ENCODE results near the gene RMDN3. TPM values are rescaled to one million over a fixed set of nuclear protein-coding genes. Genes with fewer than 3 reads are reported as not detected.

The RMDN3 gene
- total RNA-seq, 1 experiment from 2014 or later, result 28.3 TPM

- no peaks in the 10 kb centered on the region for H3K4me1 ChIP-seq (ENCODE audit: insufficient read depth, low read length)
- no peaks in the 10 kb centered on the region for H3K9me3 Mint-ChIP-seq
Measured at GRCh38 chr15:40773902-40774301, 18.8 kb upstream of the RMDN3 start.

More at GRCh38 chr15:40773902-40774301, 18.8 kb upstream of the RMDN3 start:
- H3K9me3 ChIP-seq (ENCODE audit: control insufficient read depth, low read depth, low read length), result no peaks in the 10 kb centered on the region
- H3K27me3 ChIP-seq (ENCODE audit: insufficient read depth, low read length), result no peaks in the 10 kb centered on the region
- no peak overlapping the region for H2BK15ac ChIP-seq (ENCODE audit: low read depth, low read length)
- Mint-ChIP-seq H3K27me3 (ENCODE audit: low read depth) (no peaks in the 10 kb centered on the region; the same call in 1 of the 2 replicates), H3K36me3 (ENCODE audit: insufficient read depth in 1 of 3, low read depth in 3 of 3) (peaks cover 11 to 53% (median 30%) of the 10 kb centered on the region in 3 experiments; a peak in 6 of 7 replicates), H3K4me3 (no peak overlapping the region), H3K4me1 (no peaks in the 10 kb centered on the region), H3K27ac (no peak overlapping the region)
- no peaks in the 10 kb centered on the region for H4K20me1 ChIP-seq (ENCODE audit: control insufficient read depth, insufficient read depth, insufficient read length)
- H3K23ac ChIP-seq (ENCODE audit: insufficient read length, low read depth, low read length), result no peak overlapping the region
- H3K56ac ChIP-seq (ENCODE audit: insufficient read length, low read depth, low read length), result no peak overlapping the region
- no peaks in the 10 kb centered on the region for H3K79me1 ChIP-seq (ENCODE audit: insufficient read depth, low read depth, low read length, poor library complexity, severe bottlenecking)
- H2BK20ac ChIP-seq (ENCODE audit: low read depth, low read length, poor library complexity, severe bottlenecking), result no peak overlapping the region
- H4K91ac ChIP-seq (ENCODE audit: insufficient read length, low read depth, low read length), result no peak overlapping the region
- no peak overlapping the region for H3K14ac ChIP-seq (ENCODE audit: insufficient read depth, low read length)
- H3T11ph ChIP-seq (ENCODE audit: low read length), result no peak overlapping the region
- H3K27ac ChIP-seq (ENCODE audit: insufficient read length, low read depth, low read length), result no peak overlapping the region
- no CpG with 5 or more reads among the region's 6 CpGs for WGBS (ENCODE audit: extremely low coverage, insufficient read length, low lambda C conversion rate)
- no peak overlapping the region for H3K9ac ChIP-seq (ENCODE audit: extremely low read depth, insufficient read length, low read length)
- no peak overlapping the region for H4K5ac ChIP-seq (ENCODE audit: insufficient read length, low read depth, low read length)
- no peak overlapping the region for H2BK120ac ChIP-seq (ENCODE audit: low read depth, low read length, poor library complexity, severe bottlenecking)
- H2BK12ac ChIP-seq (ENCODE audit: insufficient read length, low read depth, low read length), result no peak overlapping the region
- no peak overlapping the region for H3K4me2 ChIP-seq (ENCODE audit: insufficient read depth, insufficient read length, low read length)
- H2AK5ac ChIP-seq (ENCODE audit: insufficient read length, low read length), result no peak overlapping the region
- H3K23me2 ChIP-seq (ENCODE audit: insufficient read length, low read depth, low read length, poor library complexity, severe bottlenecking), result no peaks in the 10 kb centered on the region
- H3K18ac ChIP-seq (ENCODE audit: insufficient read length, low read depth, low read length), result no peak overlapping the region
- no peak overlapping the region for H4K8ac ChIP-seq (replicated peaks; ENCODE audit: insufficient read length, low read depth, low read length)
- no peak overlapping the region for H2BK5ac ChIP-seq (ENCODE audit: insufficient read length, low read length)
- no peak overlapping the region for H2AFZ ChIP-seq (ENCODE audit: low read length)
- TF ChIP-seq, protein P1, sequence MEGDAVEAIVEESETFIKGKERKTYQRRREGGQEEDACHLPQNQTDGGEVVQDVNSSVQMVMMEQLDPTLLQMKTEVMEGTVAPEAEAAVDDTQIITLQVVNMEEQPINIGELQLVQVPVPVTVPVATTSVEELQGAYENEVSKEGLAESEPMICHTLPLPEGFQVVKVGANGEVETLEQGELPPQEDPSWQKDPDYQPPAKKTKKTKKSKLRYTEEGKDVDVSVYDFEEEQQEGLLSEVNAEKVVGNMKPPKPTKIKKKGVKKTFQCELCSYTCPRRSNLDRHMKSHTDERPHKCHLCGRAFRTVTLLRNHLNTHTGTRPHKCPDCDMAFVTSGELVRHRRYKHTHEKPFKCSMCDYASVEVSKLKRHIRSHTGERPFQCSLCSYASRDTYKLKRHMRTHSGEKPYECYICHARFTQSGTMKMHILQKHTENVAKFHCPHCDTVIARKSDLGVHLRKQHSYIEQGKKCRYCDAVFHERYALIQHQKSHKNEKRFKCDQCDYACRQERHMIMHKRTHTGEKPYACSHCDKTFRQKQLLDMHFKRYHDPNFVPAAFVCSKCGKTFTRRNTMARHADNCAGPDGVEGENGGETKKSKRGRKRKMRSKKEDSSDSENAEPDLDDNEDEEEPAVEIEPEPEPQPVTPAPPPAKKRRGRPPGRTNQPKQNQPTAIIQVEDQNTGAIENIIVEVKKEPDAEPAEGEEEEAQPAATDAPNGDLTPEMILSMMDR (conservative IDR thresholded peaks at IDR 0.05), result no peak
- H3K79me2 ChIP-seq (ENCODE audit: insufficient read depth, low read length), result no peaks in the 10 kb centered on the region
- no peak for DNase-seq
- H3K4ac ChIP-seq (ENCODE audit: low read depth, low read length), result no peak overlapping the region

All from H9 (cell line).